Activated CD4-positive, alpha-beta T cell treated with anti-CD3 and anti-CD28 coated beads, Interleukin-10, Interleukin-2, amounts not matched to agents 100 ng/mL and 50 ng/mL, durations not matched to agents 16 hours and 8 hours (primary cell): ENCODE data around the gene ATP6V0E2.
"Not testable (repeated sequence)": the region's sequence is repeated elsewhere in the genome, so short reads cannot be mapped to it uniquely, and the experiment has no call there.

Source experiments
- DNase-seq: peaks from one replicate; pipeline ENCODE4 v3.0.0-alpha.2; 2020

Gene ATP6V0E2

DNA sequence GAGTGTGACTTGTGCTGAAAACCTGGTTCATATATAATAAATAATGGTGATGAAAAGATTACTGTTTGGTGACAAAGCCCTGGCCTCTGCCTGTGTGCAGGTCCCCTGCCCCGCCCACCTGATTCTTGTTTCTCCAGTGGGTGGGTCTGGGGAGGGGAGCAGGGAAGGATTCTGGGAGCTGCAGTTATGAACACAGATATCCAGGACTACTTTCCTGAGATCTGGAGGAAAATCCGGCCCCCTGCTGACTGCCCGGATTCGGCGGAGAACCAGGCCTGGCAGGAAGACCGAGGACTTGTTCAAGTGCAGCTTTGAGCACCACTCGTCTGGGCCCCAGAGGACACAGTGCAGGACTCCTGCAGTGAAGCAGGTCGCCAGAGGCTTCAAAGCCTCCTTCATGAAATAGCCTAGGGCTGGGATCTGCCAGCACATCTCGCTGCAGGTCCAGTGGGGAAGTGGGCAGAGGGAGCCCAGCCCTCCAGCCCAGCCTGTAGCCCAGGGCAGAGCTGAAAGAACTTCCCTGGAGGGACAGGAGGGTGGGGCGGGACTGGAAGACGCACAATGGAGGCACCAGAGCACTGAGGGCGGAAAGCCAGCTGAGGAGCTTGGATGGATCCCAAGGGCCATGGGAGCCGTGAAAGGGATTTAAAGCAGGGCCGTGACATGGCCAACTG is 7.0 kb downstream of the ATP6V0E2 start:
- no peak for DNase-seq

DNA sequence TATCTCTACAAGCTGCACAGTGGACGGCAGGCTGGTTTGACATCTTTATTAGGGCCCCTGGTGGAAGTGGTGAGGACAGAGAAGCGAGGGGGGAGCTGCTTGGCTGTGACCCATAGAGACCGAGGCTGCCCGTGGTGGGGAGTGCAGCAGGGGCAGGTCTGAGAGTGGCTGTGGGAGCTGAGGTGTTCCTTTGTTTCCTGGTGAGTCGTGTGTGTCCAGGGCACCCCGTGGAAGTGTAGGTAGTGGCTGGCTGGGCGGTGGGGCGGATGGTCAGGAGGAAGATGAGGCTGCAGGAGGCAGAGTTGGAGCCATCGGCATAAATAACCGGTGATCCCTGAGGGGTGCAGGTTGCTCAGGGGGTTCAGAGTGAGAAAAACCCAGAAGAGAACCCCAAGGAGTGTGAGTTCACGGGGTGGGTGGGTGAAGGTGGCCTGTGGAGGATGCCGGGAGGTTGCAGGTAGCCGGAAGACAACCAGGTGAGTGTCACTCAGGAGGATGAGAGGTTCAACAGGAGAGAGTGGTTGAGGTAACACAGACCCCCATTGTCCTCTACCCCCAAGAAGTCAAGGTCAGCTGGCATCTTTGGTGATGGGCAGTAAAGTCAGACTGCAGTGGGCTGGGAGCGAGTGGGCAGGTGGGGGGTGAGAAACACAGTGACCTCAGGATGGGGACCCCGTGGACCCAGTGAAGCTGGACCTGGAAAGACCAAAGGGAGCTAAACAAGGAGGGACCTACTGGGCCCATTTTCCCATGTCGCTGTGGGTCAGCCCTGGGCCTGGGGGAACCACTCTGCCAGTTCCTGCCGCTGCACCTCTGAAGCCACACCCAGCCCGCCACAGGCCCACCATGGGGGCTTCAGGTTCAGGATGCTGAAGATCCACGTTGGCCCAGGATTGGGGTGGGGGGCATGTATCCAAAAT is 7.8 kb downstream of the ATP6V0E2 start:
- no peak for DNase-seq

DNA sequence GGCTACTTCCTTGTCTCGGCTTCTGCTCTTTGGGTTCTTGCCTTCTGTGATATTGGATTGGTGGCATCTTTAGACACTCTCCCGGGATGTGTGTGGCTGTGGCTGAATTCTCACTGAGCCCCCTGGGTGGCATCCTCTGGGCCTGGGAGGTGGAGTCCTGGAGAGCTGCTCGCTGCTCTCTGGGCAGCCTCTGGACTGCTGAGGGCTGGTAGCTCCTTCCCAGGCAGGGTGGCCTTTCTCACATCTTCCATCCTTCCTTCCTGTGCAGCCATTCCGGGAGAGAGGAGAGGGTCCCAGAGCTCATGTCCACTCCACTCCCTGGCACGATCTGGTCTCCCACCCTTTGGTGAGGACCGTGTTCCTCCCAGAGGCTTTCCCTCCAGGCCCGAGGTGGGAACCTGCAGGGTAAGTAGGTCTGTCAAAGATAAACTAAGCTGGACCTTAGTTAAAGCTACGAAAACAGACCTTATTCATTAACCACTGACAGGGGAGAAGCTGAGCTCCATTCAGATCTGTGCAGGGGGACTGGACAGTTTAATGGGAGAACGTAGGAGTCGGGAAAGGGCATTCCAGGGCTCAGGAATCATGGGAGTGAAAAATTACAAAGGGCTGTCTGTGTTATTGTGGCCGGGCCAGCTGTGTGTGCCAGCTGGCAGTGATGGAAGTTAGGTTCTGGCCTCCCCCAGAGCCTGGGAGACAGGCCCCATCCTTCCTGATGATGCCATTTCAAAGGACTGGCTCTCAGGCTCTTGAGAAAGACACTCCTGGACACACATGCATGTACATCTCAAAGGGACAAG is 8.7 kb downstream of the ATP6V0E2 start:
- no peak for DNase-seq

DNA sequence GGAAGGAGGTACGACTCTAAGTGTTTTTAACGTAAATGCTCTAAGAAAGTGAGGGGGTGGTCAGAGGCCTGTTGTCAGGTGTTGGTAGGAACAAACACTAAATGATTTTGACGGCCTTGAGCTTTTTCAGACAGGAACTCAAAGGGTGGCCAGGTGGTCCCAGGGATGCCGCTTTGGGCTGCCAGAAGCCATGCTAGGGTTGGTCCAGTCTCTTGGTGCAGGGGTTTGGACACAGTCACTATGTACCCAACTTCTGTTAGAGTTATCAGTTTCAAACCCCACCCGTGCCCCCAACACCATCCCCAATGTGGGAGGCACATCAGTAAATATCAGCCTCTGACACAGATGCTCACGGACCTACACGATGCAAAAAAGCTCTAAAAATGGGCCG is 9.3 kb downstream of the ATP6V0E2 start:
- DNase-seq: no peak

DNA sequence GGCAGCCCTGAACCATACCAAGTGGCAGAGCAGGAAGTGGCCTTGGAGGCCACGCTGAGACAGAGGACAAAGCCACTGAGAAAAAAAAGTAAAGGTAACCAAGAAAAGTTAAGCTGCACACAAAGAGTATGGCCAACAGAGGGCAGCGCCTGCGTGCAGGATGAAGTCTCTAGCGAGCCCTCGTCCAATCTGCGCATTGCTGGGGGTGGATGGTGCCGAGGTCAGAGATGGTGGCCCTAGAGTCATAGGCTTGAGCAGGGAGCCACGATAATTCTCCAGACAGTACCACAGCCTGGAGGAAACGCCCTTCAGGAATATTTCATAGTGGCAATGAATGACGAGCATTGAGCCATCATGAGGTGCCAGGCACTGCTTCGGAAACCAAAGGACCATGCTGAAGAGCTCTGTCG is 9.7 kb downstream of the ATP6V0E2 start:
- DNase-seq: peak; percentile 64

DNA sequence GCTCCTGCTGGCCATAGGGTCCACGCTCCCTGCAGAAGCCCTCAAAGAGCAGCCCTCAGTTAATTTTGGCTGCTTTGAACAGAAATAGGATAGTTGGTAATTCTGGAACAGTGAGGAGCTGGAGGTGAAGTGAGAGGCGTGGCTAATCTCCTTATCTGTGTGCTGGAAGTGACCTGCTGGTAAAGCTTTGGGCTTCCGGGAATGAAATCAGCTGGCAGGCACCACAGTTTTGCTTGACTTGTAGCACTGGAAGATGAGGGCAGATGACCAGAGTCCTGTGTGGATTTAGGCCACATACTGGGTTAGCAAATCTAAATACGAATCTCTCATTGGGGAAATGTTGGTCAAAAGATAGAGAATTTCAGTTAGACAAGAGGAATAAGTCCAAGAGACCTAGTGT is 10.2 kb downstream of the ATP6V0E2 start:
- DNase-seq: no peak

DNA sequence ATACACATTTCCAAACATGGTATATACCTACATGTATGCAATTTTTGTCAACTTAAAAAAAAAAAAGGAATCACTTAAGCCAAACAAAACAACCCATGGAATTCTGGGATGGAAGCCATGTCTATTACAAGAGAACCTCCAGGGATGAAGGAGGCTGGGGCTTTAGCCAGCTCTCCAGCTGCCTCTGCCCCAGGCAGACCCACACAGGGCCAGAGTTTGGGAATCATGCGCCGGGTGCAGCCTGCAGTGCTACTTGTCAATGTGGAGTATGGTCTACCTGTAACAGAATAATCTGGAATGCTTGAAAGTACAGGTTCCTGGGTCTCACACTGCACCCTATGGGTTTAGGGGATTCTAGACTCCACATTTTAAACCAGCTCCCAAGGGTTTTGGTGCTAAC is 10.8 kb downstream of the ATP6V0E2 start:
- no peak for DNase-seq

DNA sequence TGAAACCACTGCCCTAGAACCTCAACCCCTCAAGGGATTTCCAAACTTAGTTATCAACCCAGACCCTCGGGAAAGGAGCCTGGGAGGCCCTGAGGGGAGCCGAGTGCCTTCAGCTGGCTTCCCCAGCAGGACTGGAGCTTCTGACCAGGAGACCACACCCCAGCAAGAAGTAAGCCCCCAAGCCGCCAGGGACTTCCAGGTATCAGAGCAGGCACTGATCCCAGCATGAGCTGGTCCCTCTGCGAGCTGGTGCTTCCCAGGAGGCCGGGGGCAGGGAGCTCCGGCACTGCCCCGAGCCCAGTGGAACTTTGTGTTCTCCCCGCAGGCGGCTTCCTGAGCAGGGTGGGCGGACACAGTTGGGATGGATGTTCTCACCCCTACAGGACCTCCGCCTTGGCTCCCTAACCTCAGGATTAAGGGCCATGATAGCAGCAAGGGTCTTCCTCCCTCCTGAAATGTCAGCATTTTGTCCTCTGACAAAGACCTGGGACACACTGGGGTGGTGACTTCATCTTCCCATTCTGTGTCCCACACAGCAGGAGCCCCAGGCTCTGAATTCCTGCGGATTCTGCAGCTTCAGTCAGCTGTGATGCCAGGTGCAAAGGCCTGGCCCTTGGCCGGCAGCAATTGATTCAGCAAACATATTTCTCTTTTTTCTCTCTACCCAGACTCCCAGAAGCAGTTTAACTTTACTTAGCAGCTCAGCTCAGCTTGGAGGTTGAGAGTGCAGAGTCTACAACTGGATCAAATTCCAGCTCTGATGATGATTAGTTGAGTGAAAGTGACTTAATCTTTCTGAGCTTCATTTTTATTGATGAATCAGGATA is 11.6 kb downstream of the ATP6V0E2 start:
- no peak for DNase-seq

DNA sequence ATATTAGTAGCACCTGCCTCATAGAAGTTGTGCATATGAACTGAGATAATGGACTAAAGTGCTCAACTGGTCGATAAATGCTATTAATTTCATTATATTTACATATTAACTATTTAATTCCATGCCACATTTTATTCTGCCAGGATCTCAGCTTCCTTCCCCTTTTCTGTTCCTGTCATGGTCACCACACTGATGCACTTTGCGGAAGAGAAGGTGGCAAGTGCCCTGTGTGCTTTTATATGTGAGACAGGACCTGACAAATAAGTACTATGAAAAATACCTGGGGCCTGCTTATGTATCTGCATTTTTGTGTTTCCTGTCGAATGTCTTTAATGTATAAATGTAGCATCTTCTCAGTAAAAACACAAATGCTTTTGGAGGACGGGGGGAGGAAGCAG is 12.2 kb downstream of the ATP6V0E2 start:
- DNase-seq: no peak

DNA sequence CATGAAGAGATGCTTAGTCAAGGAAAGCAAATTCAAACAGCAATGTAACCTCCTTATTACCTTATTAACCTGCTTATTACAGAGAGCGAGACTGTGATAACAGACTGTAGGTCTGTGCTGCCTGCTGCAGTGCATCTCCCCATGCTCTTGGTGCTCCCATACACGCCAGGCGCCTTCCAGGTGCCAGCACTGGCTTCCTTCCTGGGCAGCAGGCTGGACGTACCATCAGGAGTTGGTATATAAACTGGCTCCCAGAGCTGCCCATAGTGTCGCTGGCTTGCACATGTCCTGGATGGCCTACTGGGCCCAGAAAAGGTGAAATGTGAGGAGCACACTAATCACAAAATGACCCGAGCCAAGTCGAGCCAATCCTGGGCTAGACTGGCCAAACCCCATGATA is 13.5 kb downstream of the ATP6V0E2 start:
- DNase-seq: no peak

DNA sequence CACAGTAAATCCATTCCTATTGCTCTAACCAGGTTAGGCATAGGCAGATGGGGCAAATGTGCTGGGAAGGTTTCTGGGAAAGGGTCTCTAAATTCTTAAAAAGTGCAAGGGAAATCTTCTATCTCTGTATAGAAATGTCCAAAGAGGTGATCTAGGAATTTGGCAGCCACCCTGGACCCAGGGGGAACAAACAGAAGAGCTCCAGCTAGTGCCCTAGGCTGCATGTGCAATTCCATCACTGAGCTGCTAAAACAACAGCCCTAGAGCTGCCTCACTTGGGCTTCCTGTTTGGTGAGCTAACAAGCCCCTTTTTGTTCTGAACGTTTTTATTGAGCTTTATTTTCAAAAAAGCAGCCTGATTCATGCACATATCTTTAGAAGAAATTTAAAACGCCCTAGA is 16.9 kb downstream of the ATP6V0E2 start:
- not testable (repeated sequence) for DNase-seq

DNA sequence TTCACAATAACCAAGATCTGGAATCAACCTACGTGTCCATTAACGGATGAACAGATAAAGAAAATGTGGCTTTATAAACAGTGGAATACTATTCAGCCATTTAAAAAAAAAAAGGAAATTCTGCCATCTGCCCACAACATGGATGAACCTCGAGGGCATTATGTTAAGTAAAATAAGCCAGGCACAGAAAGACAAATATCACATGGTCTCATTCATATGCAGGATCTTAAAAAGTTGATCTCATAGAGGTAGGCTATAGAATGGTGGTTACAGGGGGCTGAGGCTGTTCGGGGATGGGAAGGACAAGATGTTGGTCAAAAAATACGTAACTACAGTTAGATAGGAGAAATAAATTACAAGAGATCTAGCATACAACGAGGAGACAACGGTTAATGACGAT is 21.2 kb downstream of the ATP6V0E2 start:
- not testable (repeated sequence) for DNase-seq

DNA sequence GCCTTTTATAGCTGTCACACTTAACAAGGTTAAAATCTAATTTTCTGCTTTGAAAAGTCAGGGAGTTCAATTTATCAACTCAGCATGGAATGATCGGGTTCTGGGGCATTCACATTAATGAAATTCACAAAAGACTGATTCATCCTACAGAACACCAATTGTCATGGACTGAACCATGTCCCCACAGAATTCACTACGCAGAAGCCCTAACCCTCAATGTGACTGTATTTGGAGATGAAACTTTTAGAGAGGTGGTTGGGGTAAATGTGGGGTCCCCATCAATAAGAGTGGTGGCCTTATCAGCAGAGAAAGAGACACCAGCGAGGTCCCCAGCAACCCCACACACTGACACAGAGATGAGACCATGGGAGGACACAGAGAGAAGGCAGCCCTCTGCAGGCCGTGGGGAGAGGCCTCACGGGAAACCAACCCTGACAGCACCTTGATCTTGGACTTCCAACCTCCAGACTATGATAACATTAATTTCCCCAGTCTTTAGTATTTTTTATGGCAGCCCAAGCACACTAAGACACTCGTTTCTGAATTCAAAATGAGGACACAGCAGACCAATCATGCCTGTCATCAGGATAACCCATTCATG is 34.1 kb downstream of the ATP6V0E2 start:
- DNase-seq: not testable (repeated sequence)

DNA sequence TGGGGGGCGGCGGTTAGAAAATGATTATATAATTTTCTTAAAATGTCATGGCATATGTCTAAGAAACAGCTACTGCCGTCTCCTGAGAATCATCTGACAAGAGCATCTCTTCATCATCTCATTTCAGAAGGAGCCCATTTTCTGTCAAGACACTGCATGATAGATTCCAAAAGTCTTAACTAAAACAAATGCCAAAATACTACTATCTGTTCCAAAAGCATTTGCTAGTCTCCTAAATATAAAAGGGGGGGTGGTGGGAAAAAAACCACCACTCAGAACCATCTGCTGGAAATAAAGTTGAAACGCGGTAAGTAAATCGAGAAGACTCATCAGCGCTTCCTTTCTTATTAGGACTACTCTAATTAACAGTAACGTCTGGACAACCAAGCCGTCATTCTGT is 36.5 kb downstream of the ATP6V0E2 start:
- DNase-seq: not testable (repeated sequence)

DNA sequence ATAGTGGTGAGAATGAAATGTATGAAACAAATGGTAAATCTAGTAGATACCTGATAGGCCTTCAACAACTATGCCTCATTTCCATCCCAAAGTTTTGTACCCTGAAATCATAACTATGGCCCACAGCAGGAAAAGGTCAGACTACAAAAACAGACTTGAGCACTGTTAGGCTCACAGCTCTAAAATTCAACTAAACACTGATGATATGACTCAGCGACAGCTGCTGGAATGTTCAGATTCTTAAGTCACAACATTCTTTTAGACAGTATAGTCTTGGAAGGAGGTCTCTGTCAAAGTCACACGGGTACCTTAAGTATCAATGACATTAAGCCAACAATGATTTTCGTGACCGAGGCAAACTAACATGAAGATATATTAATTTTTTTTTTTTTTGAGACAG is 38.4 kb downstream of the ATP6V0E2 start:
- not testable (repeated sequence) for DNase-seq

DNA sequence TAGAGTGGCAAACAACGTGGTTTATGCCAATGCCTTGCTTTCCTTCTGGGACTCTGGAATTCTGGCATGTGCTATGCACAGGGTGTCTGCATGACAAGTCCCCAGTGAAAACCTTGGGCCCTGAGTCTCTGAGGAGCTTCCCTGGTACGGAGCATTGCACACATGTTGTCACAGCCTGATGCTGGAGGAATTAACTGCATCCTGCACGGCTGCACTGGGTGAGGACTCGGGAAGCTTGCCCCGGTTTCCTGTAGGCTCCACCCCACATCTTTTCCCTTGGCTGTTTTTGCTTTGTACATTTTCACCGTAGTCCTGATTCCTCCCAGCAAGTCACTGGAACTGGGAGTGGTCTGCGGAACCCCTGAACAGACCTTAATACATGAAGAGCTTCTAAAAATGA is 52.6 kb downstream of the ATP6V0E2 start:
- not testable (repeated sequence) for DNase-seq
